OCI-M1 (cell line): ENCODE results near the gene MFSD2B.
"Not testable (repeated sequence)": the region's sequence is repeated elsewhere in the genome, so short reads cannot be mapped to it uniquely, and the experiment has no call there.

Experiments
- DNase-seq: peaks from one replicate; lab custom pipeline; 2025; lab: John Stamatoyannopoulos, UW

Gene MFSD2B, protein sequence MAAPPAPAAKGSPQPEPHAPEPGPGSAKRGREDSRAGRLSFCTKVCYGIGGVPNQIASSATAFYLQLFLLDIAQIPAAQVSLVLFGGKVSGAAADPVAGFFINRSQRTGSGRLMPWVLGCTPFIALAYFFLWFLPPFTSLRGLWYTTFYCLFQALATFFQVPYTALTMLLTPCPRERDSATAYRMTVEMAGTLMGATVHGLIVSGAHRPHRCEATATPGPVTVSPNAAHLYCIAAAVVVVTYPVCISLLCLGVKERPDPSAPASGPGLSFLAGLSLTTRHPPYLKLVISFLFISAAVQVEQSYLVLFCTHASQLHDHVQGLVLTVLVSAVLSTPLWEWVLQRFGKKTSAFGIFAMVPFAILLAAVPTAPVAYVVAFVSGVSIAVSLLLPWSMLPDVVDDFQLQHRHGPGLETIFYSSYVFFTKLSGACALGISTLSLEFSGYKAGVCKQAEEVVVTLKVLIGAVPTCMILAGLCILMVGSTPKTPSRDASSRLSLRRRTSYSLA

DNA sequence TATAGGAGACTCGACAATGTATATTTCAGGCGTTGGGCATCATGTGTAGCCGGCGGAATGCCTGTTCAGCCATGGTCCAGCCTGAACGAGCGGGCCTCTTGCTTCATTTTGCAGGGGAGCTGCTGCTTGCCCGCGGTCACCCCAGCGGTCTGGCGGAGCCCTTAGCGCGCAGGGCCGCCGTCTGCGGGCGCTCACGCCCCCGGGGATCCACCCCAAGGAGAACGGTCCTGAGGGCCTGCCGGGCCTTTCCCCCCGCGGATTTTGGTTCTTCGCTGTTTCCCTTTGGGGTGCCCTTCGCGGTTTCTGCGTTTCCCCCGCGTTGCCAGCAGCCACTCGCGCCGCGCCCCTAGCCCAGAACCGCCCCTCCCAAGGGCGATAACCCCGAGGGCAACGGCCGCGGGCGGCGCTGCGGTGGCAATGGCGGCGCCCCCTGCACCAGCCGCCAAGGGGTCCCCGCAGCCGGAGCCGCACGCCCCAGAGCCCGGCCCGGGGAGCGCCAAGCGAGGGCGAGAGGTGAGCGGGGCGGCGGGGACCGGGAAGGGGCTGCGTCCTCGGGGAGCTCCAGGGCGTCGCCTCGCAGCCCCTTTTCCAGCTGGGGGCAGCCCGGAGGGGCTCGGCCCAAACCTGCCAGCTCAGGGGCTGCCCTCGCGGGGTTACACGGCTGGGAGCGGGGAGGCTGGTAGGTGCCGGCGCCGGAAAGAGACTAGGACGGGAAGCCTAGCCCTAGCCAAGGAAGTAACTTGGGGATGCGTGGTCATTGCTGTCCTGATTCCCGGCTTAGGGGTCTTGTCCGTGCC is at the start of gene MFSD2B:
Gene MFSD2B, plus strand, starts transcription at position 406 of the 797 bp plus-strand sequence. Its CDS starts 12 bp downstream, at position 418.
- DNase-seq, result peak; percentile 75

DNA sequence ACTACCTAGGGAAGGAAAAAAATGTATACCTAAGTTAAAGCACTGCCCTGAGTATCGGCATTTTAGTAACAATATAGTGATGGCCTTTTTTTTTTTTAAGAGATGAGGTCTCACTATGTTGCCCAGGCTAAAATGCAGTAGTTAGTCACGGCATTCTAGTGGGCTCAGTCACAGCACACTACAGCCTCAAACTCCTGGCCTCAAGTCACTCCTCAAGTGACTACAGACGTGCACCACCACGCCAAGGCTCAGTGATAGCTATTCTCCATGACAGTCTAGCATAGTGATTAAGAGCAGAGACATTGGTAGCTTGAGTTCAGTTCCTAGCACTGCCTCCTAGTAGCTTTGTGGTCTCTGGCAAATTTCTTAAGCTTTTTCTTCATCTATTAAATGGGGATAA is 42.0 kb upstream of the MFSD2B start:
- no peak for DNase-seq

DNA sequence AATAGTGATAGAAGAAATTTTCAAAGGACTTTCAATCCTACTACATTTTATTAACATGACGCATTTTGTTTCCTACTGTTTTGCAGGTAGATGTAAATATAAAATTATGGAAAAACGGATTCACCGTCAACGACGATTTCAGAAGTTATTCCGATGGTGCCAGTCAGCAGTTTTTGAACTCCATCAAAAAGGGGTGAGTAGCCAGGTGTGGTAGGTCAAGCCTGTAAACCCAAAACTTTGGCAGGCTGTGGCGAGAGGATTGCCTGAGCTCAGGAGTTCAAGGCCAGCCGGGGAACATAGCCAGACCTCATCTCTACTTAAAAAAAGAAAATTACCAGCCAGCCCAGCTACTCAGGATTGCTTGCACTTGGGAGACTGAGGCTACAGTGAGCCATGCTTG is 33.0 kb upstream of the MFSD2B start:
- DNase-seq, result no peak

DNA sequence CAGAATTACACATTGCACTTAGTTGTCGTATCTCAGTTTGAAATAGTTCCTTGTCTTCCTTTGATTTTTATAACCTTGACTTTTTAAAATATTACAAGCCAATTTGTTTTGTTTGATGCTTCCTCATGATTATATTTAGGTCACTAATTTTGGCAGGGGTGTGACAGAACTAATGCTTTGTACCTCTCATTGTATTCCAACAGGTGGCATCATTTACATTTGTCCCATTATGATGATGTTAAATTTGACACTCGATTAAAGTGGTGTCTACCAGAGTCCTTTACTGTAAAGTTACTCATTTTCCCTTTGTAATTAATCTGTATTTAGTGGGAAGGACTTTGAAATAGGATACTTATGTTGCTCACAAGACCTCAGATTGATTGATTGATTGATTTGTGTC is 21.5 kb upstream of the MFSD2B start:
- DNase-seq, result peak; percentile 75

DNA sequence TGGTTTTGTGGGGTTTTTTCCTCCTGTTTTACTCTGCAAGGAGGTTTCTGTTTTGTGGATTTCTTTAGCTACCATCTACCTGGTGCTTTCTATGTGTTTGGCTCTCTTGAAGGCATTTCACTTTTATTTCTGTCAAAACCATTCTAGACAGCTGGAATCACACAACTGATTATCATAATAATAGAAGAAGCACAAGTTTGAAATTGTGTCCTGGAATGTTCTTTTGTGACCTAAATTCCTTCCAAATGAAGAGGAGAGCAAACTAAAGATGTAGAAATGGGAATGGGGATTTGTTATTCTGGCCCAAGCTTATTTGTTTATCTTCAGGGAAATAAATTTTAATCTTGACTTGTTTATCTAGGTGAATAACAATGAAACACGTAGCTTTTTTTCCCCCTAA is 17.0 kb upstream of the MFSD2B start:
- DNase-seq, result no peak

DNA sequence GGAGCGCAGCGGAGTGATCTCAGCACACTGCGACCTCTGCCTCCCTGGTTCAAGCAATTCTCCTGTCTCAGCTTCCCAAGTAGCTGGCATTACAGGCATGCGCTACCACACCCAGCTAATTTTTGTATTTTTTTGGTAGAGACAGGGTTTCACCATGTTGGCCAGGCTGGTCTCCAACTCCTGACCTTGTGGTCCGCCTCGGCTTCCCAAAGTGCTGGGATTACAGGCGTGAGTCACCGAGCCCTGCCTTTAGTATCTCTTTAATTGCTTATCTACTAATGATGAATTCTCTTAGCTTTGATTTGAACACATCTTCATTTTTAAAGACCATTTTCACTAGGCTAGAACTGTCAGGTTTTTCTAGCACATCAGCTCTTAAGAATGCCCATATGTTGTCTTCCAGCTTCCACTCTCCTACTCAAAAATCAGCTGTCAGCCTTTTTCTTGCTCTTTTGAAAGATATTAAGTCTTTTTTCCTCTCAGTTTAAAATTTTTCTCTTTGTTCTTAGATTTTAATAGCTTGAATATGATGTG is 16.1 kb upstream of the MFSD2B start:
- DNase-seq, result no peak

DNA sequence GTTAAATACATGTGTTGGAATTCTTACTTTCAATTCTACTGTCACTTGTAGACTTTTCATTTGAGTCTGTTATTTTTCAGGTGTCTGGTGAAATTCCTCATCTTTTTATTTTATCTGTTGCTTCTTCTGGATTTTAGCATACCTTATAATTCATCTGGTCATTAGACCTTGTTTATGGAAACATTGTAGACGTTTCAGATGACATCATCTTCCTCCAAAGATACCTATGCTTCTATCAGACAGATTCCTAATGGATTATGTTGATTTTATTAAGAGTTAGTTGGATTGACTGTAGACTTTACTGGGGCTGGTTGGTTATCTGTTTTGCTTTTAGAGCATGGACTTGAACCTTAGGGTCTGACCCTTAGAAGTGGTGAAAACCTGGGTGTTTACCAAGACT is 15.3 kb upstream of the MFSD2B start:
- DNase-seq, result no peak

DNA sequence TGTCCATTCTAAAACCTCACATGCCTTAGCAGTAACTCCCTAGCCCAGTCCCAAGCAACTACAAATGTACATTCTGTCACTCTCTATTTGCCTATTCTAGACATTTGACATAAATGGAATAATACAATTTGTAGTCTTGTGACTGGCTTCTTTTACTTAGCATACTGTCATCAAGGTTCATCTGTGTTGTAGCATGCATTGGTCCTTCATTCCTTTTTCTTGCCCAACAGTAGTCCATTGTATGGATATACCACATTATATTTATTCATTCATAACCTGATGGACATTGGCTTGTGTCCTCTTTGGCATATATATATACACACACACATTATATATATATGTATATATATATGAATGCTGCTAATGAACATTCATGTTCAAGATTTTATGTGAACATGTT is 2.2 kb upstream of the MFSD2B start:
- DNase-seq, result no peak

DNA sequence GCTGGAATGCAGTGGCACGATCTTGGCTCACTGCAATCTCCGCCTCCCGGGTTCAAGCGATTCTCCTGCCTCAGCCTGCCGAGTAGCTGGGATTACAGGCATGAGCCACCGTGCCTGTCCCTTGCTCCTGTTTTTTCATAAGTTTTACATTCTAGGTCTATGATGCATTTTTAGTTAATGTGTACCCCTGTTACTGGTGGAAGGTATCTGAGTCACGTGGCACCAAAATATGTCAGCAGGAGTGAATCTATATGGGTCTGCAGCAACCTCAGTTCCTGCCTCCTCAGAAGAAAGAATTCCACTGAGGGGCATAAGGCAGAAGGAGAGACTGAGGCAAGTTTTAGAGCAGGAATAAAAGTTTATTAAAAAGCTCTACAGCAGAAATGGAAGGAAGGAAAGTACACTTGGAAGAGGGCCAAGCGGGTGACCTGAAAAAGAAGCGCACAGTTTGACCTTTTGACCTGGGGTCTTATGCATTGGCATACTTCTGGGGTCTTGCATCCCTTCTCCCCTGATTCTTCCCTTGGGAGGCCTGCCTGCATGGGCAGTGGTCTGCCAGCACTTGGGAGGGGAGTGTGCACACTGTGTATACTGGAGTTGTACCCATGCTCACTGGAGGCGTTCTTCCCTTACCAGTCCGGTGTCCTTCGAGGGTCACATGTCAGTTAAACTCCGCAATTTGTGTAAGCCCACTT is 1.1 kb upstream of the MFSD2B start:
- no peak for DNase-seq

DNA sequence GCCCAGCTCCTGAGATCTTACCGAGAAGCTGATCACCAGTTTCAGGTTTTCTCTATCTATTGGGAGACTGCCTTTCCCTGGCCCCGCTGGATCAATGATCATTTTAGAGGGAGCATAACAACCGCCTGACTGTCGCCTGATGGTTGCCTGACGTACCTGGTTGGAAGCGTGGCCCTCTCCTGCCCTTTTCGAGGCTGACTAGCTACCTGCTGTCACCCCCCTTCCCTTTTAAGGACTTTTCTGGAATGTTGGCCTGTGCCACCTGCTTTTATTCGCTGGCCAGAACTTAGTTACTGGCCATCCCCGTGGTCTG is 562 bp upstream of the MFSD2B start:
- DNase-seq, result peak; percentile 48

DNA sequence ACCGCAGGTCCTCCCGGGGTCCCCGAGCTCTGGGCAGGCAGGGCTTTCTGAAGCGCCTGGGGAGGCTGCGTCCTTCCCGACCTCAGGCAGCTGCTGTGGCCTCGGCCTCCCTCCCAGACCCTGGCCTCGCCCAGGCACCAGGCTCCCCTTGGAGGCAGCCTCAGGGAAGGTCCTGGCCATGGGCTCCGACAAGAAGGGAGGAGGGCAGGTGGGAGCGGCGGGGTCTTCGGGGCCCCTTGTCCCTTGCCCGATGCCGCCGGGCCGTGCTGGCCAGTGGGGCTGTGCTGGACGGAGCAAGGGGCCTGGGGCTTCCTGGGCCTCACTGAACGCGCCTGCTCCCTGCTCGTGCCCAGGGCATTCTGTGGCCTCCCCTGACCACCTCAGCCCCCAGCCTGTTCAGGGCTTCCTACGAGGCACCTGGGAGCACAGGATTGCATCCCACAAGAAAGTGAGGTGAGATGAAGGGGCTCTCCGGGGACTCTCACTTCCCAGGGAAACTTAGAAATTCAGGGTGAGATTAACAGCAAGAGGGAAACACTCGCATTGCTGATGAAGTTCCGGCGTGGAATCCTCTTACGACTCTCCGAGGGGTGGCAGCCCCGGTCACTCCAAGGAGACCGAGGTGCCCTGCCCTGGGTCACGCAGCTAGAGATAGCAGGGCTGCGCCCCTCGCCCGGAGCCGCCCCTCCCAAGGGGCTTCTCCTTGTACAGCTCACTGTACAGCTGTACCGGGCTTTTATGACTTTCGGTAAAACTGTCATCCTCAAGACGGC is 778 bp downstream of the MFSD2B start:
- DNase-seq, result peak; percentile 90

DNA sequence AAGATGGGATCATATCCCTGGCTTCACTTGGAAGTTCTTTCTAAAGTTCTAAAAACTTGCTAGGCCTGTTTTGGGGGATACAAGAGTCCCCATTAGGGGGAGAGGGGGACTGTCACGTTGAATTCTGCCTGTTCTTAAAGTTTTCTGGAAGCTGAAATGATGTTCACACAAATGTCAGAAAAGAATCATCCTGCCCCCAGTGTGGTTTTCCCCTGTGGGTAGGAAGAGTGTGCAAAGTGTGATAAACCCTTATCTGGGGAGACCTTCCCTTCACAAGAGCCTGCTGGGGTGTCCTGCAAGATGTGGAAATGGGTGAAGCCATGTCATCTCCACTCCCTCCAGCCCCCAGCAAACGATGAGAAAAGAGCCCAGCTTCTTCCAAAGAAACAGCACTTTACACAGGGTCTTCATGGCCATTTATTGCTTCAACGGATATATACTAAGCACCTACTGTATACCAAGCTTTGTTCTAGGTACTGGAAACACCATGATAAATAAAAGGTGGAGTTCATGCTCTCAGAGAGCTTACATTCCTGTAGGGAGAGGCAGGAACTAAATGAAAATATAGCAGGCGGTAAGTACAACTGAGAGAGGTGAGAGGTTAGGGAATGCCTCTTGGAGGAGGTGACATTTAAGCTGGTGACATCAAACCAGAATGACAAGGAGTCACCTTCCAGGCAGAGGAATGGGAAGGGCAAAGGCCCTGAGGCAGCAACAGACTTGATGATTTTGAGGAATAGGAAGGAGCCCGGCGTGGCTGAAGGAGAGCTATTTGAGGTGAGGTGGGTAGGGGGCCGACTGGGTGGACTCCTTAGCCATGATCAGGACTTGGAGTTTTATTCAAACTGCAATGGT is 1.6 kb downstream of the MFSD2B start:
- DNase-seq, result peak; percentile 97

DNA sequence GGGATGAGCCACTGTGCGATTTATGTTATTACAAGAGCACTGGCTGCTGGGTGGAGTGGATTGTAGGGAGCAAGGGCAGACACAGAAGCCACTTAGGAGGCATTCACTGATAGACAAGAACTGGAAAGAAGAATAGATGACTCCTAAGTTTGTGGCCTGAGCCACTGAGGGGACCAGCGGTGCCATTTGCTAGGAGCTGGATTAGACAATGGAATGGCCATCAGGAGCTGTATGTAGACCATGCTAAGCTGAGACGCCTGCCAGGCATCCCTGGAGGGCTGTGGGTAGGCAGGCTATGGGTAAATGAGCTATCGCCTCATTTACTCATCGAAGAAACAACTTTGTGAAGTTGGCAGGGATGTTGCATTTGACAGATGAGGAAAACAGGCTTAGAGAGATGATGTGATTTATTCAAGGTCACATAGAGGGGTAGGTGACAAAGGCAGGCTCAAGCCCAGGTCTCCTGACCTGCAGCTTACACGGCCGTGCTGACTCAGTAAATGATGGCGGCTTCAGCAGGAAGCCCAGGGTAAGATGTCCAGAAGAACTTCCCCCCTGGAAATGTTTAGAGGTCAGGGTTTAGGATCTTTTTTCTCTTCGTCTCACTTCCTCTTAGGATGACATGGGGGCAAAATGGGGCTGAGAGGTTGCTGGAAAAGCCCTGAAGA is 2.8 kb downstream of the MFSD2B start:
- no peak for DNase-seq

DNA sequence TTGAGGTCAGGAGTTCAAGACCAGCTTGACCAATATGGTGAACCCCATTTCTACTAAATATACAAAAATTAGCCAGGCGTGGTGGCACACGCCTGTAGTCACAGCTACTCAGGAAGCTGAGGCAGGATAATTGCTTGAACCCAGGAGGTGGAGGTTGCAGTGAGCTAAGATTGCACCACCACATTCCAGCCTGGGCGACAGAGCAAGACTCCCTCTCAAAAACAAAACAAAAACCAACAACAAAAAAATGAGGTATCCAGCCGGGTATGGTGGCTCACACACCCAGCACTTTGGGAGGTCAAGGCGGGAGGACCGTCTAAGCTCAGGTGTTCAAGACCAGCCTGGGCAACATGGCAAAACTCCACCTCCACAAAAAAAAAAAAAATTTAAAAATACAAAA is 5.0 kb downstream of the MFSD2B start:
- DNase-seq, result not testable (repeated sequence)

DNA sequence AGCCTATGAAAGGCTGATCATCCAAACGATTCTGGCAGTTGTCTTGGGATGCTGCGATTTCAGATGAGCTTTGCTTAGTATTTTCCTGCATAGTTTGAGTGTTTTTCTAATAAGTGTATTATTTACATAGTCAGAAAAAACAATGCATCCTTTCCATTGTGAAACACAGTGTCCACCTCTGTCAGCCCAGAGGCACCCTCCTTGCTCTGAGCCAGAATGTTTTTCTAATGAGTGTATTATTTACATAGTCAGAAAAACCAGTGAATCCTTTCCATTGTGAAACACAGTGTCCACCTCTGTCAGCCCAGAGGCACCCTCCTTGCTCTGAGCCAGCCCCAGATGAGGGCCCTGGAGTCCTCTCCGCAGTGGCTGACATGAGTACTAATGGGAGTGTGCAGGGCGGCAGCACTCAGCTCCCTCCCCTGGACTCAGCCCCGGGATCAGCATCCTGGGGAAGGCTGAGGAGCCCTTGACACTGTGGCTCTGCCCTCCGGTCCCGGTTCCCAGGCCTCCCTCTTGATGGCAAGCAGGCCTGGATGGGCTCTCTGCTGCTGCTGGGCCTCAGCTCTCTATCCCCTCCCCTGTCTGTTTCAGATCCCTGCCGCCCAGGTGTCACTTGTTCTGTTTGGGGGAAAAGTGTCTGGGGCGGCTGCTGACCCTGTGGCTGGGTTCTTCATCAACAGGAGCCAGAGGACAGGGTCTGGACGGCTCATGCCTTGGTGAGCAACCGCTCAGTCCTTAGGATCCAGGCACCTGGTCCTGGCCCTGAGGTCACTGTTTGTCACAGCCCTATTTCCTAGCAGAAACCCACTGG is 5.9 kb downstream of the MFSD2B start:
- DNase-seq, result no peak

DNA sequence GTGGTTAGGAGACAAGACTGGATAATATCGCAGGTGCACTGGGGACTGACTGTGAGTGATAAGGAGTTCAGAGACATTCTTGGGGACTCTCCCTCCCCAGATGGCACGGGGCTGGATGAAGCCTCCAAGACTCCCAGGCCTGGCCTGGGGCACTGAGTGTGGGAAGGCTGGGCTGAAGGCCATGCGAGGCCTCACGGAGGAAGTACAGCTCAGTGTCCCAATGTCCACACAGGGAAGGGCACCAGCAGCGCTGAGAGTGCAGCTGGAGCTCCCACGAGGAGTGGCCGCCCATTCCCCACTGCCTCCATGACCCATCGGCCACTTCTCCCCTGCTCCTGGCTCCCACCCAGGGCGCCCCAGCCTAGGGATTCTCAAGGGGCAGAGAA is 6.5 kb downstream of the MFSD2B start:
- DNase-seq, result no peak

DNA sequence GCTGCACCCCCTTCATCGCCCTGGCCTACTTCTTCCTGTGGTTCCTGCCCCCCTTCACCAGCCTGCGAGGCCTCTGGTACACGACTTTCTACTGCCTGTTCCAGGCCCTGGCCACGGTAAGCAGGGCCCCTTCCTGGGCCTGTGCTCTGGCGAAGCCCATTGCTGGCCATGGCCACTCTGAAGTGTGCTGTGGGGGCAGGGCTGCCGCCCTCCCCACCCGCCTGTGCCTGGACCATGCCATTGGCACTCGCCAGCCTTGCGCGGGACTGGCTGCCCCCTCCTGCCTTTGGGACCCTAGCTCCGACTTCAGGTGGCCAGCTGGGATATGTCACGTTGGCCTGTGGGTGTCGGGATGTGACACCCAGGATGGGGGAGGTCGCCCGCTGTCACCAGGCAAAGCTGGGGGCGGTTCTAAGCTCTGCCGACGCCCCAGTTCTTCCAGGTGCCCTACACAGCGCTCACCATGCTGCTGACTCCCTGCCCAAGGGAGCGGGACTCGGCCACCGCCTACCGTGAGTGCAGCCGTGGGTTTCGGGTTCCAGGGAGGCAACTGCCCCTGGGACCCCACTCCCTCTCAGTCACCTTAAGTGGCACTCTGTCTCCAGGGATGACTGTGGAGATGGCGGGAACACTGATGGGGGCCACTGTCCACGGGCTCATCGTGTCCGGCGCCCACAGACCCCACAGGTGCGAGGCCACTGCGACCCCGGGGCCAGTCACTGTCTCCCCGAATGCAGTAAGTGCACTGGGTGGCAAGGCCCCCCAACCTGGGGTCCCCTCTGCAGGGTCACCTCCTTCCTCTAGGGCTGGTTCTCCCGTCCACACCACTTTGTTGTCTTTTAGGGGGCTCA is 7.2 kb downstream of the MFSD2B start:
- DNase-seq, result no peak

DNA sequence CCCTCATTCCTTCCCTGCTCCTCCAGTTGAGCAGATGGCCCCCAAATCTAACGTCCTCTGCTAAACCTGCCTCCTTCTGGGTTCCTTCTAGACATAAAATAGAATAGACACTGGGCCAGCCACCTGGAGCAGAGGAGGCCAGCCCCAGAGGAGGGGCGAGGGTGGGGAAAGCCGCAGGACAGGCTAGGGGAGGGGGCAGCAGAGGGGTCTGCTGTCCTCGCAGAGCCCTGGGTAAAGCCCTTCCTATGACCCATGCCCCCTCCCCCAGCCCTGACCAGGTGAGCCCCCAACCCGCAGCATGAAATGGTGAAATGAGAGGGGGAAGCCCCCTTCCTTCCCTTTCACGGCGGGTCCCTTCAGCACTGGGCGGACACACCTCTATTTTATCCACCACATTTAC is 7.8 kb downstream of the MFSD2B start:
- DNase-seq, result no peak
